Endothelial cell of umbilical vein (primary cell): ENCODE measurements around the gene RAB17.

Experiments
- CTCF ChIP-seq, 2 donors: IDR thresholded peaks; 1 replicate in 1 of 2; 2 replicates in 1 of 2; pipeline ENCODE4 v1.5.1; 2011; ENCODE audit warnings: low read length in 2 of 2, mild to moderate bottlenecking in 2 of 2, moderate library complexity in 2 of 2, control low read depth in 1 of 2, inconsistent platforms in 1 of 2, low read depth in 1 of 2; ENCODE audit not compliant: insufficient read depth in 1 of 2; ENCODE audit errors: extremely low read depth in 1 of 2
- JUN ChIP-seq: IDR thresholded peaks from 2 replicates; pipeline ENCODE4 v1.6.1; 2011; ENCODE audit warnings: borderline replicate concordance, low read depth; ENCODE audit not compliant: insufficient read length, insufficient read depth
- POLR2A ChIP-seq: IDR thresholded peaks from 2 replicates; pipeline ENCODE4 v1.6.1; 2012; ENCODE audit warnings: low read depth, mild to moderate bottlenecking, control low read depth, low read length
- TF ChIP-seq, protein P1 (sequence below): IDR thresholded peaks from 2 replicates; pipeline ENCODE4 v1.6.1; 2011; ENCODE audit not compliant: insufficient read depth, insufficient read length

DNA sequence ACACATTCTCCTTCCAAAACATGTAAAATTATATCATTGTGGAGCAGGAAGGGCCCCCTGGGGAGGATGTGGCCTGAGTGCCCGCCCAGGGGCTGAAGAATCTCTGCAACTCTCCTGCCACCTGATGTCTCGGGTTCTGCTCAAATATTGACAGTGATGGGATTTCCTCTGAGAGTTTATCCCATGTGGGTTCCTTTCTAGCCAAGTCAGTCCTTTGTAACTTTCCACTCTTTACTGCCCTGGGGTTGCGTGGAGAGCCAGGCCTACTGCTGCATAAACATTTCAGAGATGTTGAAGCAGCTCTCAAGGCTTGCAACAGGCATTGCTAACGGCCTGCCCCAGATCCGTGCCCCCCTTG, 4.0 kb upstream of the RAB17 start:
- TF ChIP-seq POLR2A = no peak
- TF ChIP-seq JUN = no peak
- TF ChIP-seq, protein P1, sequence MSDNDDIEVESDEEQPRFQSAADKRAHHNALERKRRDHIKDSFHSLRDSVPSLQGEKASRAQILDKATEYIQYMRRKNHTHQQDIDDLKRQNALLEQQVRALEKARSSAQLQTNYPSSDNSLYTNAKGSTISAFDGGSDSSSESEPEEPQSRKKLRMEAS = no peak
- TF ChIP-seq CTCF (IDR thresholded peaks at IDR 0.05; ENCODE audit: extremely low read depth in 1 of 2, insufficient read depth in 1 of 2, low read depth in 1 of 2, low read length in 2 of 2) = no peak
